Neural progenitor cell (in vitro differentiated cells): ENCODE data around the gene GALNT2. TPM values are rescaled to one million over a fixed set of nuclear protein-coding genes. Genes with fewer than 3 reads are reported as not detected.
A peak's percentile ranks its signal among the peaks of the same experiment; 100 is the strongest.

ENCODE experiments used
- DNase-seq: peaks from one replicate; pipeline ENCODE4 v3.0.0-alpha.2; 2016; ENCODE audit warnings: low spot score
- H2AFZ ChIP-seq: fragments of 200-600 bp; sonication (generic); replicated peaks from 2 replicates; pipeline ENCODE4 v1.6.1; 2016; ENCODE audit warnings: antibody characterized with exemption
- H3F3A ChIP-seq: fragments of 200-600 bp; sonication (generic); 2 replicates; pipeline ENCODE4 v1.6.1; 2016; ENCODE audit warnings: antibody characterized with exemption, low read depth
- H3K27ac ChIP-seq: fragments of 200-600 bp; sonication (generic); 2 replicates; pipeline ENCODE4 v1.5.1; 2016; ENCODE audit warnings: mild to moderate bottlenecking
- H3K27me3 ChIP-seq: fragments of 200-600 bp; sonication (generic); 2 replicates; pipeline ENCODE4 v1.6.1; 2016; ENCODE audit warnings: mild to moderate bottlenecking, moderate library complexity
- H3K36me3 ChIP-seq: fragments of 200-600 bp; sonication (generic); 2 replicates; pipeline ENCODE4 v1.5.1; 2016
- H3K4me1 ChIP-seq: fragments of 200-600 bp; sonication (generic); 2 replicates; pipeline ENCODE4 v1.6.1; 2016; ENCODE audit warnings: mixed run types
- H3K4me2 ChIP-seq: fragments of 200-600 bp; sonication (generic); 2 replicates; pipeline ENCODE4 v1.6.1; 2016
- H3K4me3 ChIP-seq: fragments of 200-600 bp; sonication (generic); 2 replicates; pipeline ENCODE4 v1.5.1; 2016
- H3K79me2 ChIP-seq: fragments of 200-600 bp; sonication (generic); 2 replicates; pipeline ENCODE4 v1.6.1; 2016; ENCODE audit warnings: low read depth
- H3K9ac ChIP-seq: fragments of 200-600 bp; sonication (generic); 2 replicates; pipeline ENCODE4 v1.6.1; 2016
- H3K9me3 ChIP-seq: fragments of 200-600 bp; sonication (generic); 2 replicates; pipeline ENCODE4 v1.5.1; 2016; ENCODE audit warnings: low read depth
- H4K20me1 ChIP-seq: fragments of 200-600 bp; sonication (generic); 2 replicates; pipeline ENCODE4 v1.6.1; 2016; ENCODE audit warnings: low read depth
- H3K27ac Mint-ChIP-seq: 3 replicates; pipeline ENCODE4 v1.8.0; 2021; ENCODE audit warnings: mixed read lengths
- H3K27me3 Mint-ChIP-seq: 2 replicates; pipeline ENCODE4 v1.8.0; 2022; ENCODE audit warnings: low read depth, mild to moderate bottlenecking, inconsistent platforms, moderate library complexity, mixed read lengths; ENCODE audit not compliant: insufficient read depth
- H3K36me3 Mint-ChIP-seq: 3 replicates; pipeline ENCODE4 v1.8.0; 2021; ENCODE audit warnings: mixed read lengths
- H3K4me1 Mint-ChIP-seq: 3 replicates; pipeline ENCODE4 v1.8.0; 2021; ENCODE audit warnings: mixed read lengths
- H3K4me3 Mint-ChIP-seq: 3 replicates; pipeline ENCODE4 v1.8.0; 2021; ENCODE audit warnings: mild to moderate bottlenecking, moderate library complexity, mixed read lengths
- H3K9me3 Mint-ChIP-seq: 3 replicates; pipeline ENCODE4 v1.8.0; 2020; ENCODE audit warnings: mixed read lengths
- CTCF ChIP-seq: fragments of 200-600 bp; sonication (generic); IDR thresholded peaks from 2 replicates; pipeline ENCODE4 v1.5.1; 2017; ENCODE audit warnings: antibody characterized with exemption, mild to moderate bottlenecking
- EZH2 ChIP-seq: fragments of 200-600 bp; sonication (generic); IDR thresholded peaks from 2 replicates; pipeline ENCODE4 v1.6.1; 2017; ENCODE audit warnings: antibody characterized with exemption, mild to moderate bottlenecking, moderate library complexity
- EZH2phosphoT487 ChIP-seq: fragments of 200-600 bp; sonication (generic); IDR thresholded peaks from 2 replicates; pipeline ENCODE4 v1.6.1; 2017; ENCODE audit warnings: antibody characterized with exemption
- total RNA-seq: library from RNA; depleted of rRNA; stranded (reverse); fragments of >200 nt; gene quantifications from 2 replicates; pipeline ENCODE4 v1.2.3, GENCODE V29; 2015; ENCODE audit warnings: low replicate concordance

GALNT2 gene
- total RNA-seq, 1 donor from 2014 or later, result 37.6 TPM

GRCh38 chr1:230057681-230058565 is 9.1 kb upstream of the GALNT2 start:
- Mint-ChIP-seq H3K4me3 (no peak overlapping the region), H3K27ac (no peak overlapping the region), H3K9me3 (peaks cover 14% of the 10 kb centered on the region), H3K4me1 (no peaks in the 10 kb centered on the region), H3K27me3 (peaks cover 10% of the 10 kb centered on the region), H3K36me3 (no peaks in the 10 kb centered on the region)
- Histone ChIP-seq H3K9me3 (peaks cover 6% of the 10 kb centered on the region), H4K20me1 (no peaks in the 10 kb centered on the region), H3K79me2 (no peaks in the 10 kb centered on the region), H3K4me2 (peak overlapping the region; percentile 21), H3K36me3 (no peaks in the 10 kb centered on the region), H3F3A (no peaks in the 10 kb centered on the region), H3K4me1 (peaks cover 6% of the 10 kb centered on the region), H3K27ac (no peak overlapping the region), H3K4me3 (no peak overlapping the region), H3K27me3 (no peaks in the 10 kb centered on the region), H2AFZ (no peak overlapping the region), H3K9ac (no peak overlapping the region)
- TF ChIP-seq EZH2 (no peak), EZH2phosphoT487 (no peak), CTCF (no peak)
- DNase-seq, result no peak

GRCh38 chr1:230058626-230059025 is 8.4 kb upstream of the GALNT2 start:
- peaks cover 18% of the 10 kb centered on the region for H3K9me3 Mint-ChIP-seq
- H3K4me1 ChIP-seq, result peaks cover 6% of the 10 kb centered on the region
- no peaks in the 10 kb centered on the region for H3K79me2 ChIP-seq
- H3K36me3 ChIP-seq, result no peaks in the 10 kb centered on the region
- no peak for DNase-seq
- H2AFZ ChIP-seq, result no peak overlapping the region
- H3K4me3 ChIP-seq, result no peak overlapping the region
- peaks cover 12% of the 10 kb centered on the region for H3K27me3 Mint-ChIP-seq
- no peak for TF ChIP-seq EZH2
- TF ChIP-seq CTCF, result no peak
- TF ChIP-seq EZH2phosphoT487, result no peak
- H3F3A ChIP-seq, result no peaks in the 10 kb centered on the region
- H3K4me2 ChIP-seq, result peak overlapping the region; percentile 21
- H3K27ac ChIP-seq, result no peak overlapping the region
- peaks cover 6% of the 10 kb centered on the region for H3K9me3 ChIP-seq
- H3K36me3 Mint-ChIP-seq, result no peaks in the 10 kb centered on the region
- no peak overlapping the region for H3K27ac Mint-ChIP-seq
- no peaks in the 10 kb centered on the region for H4K20me1 ChIP-seq
- H3K27me3 ChIP-seq, result no peaks in the 10 kb centered on the region
- no peaks in the 10 kb centered on the region for H3K4me1 Mint-ChIP-seq
- H3K4me3 Mint-ChIP-seq, result no peak overlapping the region
- no peak overlapping the region for H3K9ac ChIP-seq

GRCh38 chr1:230061801-230062200 is 5.2 kb upstream of the GALNT2 start:
- Histone ChIP-seq H3K4me2 (no peak overlapping the region), H3K9ac (no peak overlapping the region), H4K20me1 (no peaks in the 10 kb centered on the region), H3F3A (peaks cover 13% of the 10 kb centered on the region), H2AFZ (no peak overlapping the region), H3K27ac (no peak overlapping the region), H3K36me3 (no peaks in the 10 kb centered on the region), H3K9me3 (peaks cover 6% of the 10 kb centered on the region), H3K4me3 (no peak overlapping the region), H3K27me3 (peaks cover 9% of the 10 kb centered on the region), H3K79me2 (no peaks in the 10 kb centered on the region), H3K4me1 (peaks cover 6% of the 10 kb centered on the region)
- Mint-ChIP-seq H3K27me3 (peaks cover 11% of the 10 kb centered on the region), H3K27ac (no peak overlapping the region), H3K4me3 (no peak overlapping the region), H3K36me3 (no peaks in the 10 kb centered on the region), H3K9me3 (peaks cover 18% of the 10 kb centered on the region), H3K4me1 (peaks cover 12% of the 10 kb centered on the region)
- DNase-seq, result no peak
- TF ChIP-seq EZH2, result no peak
- TF ChIP-seq EZH2phosphoT487, result no peak
- TF ChIP-seq CTCF, result no peak
